Endothelial cell of coronary artery (primary cell): Measurements from ENCODE around the gene CHIC2. TPM values are rescaled to one million over a fixed set of nuclear protein-coding genes. Genes with fewer than 3 reads are reported as not detected.

ENCODE experiments used
- total RNA-seq: library from RNA; depleted of rRNA; stranded (reverse); fragments of >200 nt; gene quantifications from 2 replicates; pipeline ENCODE4 v1.2.3, GENCODE V29; 2014

CHIC2 gene
- 80.6 and 89.6 TPM in 2 replicates for total RNA-seq

DNA sequence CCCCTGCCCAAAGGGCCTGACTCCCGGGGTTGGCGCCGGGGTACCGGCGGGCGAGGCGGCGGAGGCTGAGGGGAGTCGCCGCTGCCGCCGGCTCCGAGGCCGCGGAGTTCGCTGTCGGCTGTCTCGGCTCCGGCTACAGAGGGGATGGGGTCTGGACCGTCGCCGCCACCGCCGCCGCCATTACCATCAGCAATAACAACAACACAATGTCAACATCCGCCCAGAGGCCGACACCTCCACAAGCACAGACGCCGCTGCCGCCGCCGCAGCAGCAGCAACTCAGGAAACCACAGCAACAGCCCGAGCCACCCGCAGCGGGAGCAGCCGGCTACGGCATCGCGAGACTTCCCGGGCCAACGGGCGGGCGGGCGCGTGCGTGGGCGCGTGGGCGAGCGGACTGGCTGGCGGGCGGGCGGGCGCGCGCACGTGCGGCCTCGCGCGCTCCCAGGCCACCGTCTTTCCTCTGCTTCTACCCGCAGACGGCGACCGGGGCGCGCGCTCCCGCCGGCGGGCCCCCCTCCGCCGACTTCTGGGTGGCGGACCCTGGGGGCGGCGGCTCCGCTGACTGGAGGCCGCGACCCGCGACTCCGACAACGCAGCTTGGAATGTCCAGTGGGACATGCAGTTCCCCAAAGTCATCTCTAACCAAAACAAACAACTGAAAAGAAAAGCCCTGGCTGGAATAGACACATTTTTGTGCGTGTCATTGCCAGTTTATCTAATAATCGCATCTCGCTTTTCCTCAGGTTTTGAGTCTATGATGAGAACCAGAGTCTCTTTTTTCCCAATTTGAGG, at the start of gene CHIC2:
TSS of gene CHIC2 (minus strand) at position 289 of the 795 bp plus-strand sequence. CDS start 305 bp downstream, outside the sequence.

DNA sequence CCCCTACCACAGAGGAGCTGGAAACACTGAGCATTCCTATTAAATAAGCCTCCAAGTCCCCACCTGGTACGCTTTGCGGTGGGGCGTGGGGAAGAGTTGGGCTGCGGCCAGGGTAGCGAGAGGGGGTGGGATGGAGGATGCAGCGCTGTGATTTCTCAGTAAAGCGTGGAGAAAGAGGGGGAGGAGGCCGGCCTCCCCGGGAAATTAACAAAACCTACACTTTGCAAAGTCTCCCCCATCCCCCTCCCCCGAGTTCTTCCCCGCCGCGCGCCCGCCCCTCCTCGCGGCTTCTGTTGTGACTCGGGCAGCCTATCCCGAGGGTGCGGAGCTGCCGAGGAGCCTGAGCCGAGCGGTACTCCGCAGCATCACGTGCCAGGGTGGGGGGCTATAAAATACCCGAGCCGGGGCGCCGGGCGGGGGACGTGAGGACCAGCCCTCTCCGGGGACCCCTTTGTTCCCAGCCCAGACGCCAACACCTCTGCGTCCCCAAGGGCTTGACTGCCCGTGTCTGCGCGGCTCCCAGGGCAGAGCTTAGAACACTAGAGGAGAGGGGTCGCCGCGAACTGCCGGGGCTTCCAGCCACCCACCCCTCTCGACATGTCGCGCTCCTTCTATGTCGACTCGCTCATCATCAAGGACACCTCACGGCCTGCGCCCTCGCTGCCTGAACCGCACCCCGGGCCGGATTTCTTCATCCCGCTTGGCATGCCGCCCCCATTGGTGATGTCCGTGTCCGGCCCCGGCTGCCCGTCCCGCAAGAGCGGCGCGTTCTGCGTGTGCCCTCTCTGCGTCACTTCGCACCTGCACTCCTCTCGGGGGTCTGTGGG, 35.6 kb upstream of the CHIC2 start, which contains the start of gene GSX2:
TSS of gene GSX2 (plus strand) at position 416 of the 827 bp plus-strand sequence. CDS start at position 598, 182 bp downstream.

Other genes with a start within 250 kb of the CHIC2 start
- gene GSX2, start 35.6 kb upstream of the CHIC2 start, total RNA-seq, result not detected in 2 replicates
- gene PDGFRA, start 164.7 kb upstream of the CHIC2 start, total RNA-seq, result 1.2 and 12.0 TPM in 2 replicates